ENCODE results near the gene MARK3.

Gene MARK3

GRCh38 chr14:103545219-103545914, 160.2 kb downstream of the MARK3 start:
- H3K36me3 Mint-ChIP-seq (ENCODE audit: low read depth): no peaks in the 10 kb centered on the region
- no peak overlapping the region for H3K27ac Mint-ChIP-seq
- no peaks in the 10 kb centered on the region for H3K4me1 Mint-ChIP-seq (ENCODE audit: low read depth)
- no peaks in the 10 kb centered on the region for H3K27me3 Mint-ChIP-seq (ENCODE audit: low read depth)
- H3K9me3 Mint-ChIP-seq: no peaks in the 10 kb centered on the region
- no peak overlapping the region for H3K4me3 Mint-ChIP-seq

- no peaks in the 10 kb centered on the region for H3K4me1 Mint-ChIP-seq (ENCODE audit: low read depth)
- no peaks in the 10 kb centered on the region for H3K9me3 Mint-ChIP-seq
- no peak overlapping the region for H3K27ac Mint-ChIP-seq
- no peaks in the 10 kb centered on the region for H3K27me3 Mint-ChIP-seq (ENCODE audit: low read depth)
- no peak overlapping the region for H3K4me3 Mint-ChIP-seq
- H3K36me3 Mint-ChIP-seq (ENCODE audit: low read depth): no peaks in the 10 kb centered on the region
Measured at GRCh38 chr14:103545915-103546651, 160.9 kb downstream of the MARK3 start.

- H3K27me3 Mint-ChIP-seq (ENCODE audit: low read depth): no peaks in the 10 kb centered on the region
- no peak overlapping the region for H3K27ac Mint-ChIP-seq
- no peaks in the 10 kb centered on the region for H3K4me1 Mint-ChIP-seq (ENCODE audit: low read depth)
- H3K4me3 Mint-ChIP-seq: no peak overlapping the region
- no peaks in the 10 kb centered on the region for H3K9me3 Mint-ChIP-seq
- H3K36me3 Mint-ChIP-seq (ENCODE audit: low read depth): no peaks in the 10 kb centered on the region
Measured at GRCh38 chr14:103546652-103547454, 161.6 kb downstream of the MARK3 start.

- Mint-ChIP-seq H3K36me3 (ENCODE audit: low read depth) (no peaks in the 10 kb centered on the region), H3K4me3 (no peak overlapping the region), H3K27me3 (ENCODE audit: low read depth) (no peaks in the 10 kb centered on the region), H3K4me1 (ENCODE audit: low read depth) (no peaks in the 10 kb centered on the region), H3K27ac (no peak overlapping the region), H3K9me3 (no peaks in the 10 kb centered on the region)
Measured at GRCh38 chr14:103547455-103547940, 162.3 kb downstream of the MARK3 start.

GRCh38 chr14:103547941-103548462, 162.8 kb downstream of the MARK3 start:
- H3K36me3 Mint-ChIP-seq (ENCODE audit: low read depth): peaks cover 1% of the 10 kb centered on the region
- H3K27ac Mint-ChIP-seq: no peak overlapping the region
- no peaks in the 10 kb centered on the region for H3K9me3 Mint-ChIP-seq
- no peaks in the 10 kb centered on the region for H3K27me3 Mint-ChIP-seq (ENCODE audit: low read depth)
- no peaks in the 10 kb centered on the region for H3K4me1 Mint-ChIP-seq (ENCODE audit: low read depth)
- no peak overlapping the region for H3K4me3 Mint-ChIP-seq

GRCh38 chr14:103548463-103549351, 163.5 kb downstream of the MARK3 start:
- peaks cover 1% of the 10 kb centered on the region for H3K36me3 Mint-ChIP-seq (ENCODE audit: low read depth)
- H3K4me3 Mint-ChIP-seq: no peak overlapping the region
- H3K4me1 Mint-ChIP-seq (ENCODE audit: low read depth): no peaks in the 10 kb centered on the region
- H3K9me3 Mint-ChIP-seq: no peaks in the 10 kb centered on the region
- H3K27me3 Mint-ChIP-seq (ENCODE audit: low read depth): no peaks in the 10 kb centered on the region
- no peak overlapping the region for H3K27ac Mint-ChIP-seq

GRCh38 chr14:103549361-103550311, 164.4 kb downstream of the MARK3 start:
- Mint-ChIP-seq H3K4me3 (no peak overlapping the region), H3K9me3 (no peaks in the 10 kb centered on the region), H3K27ac (no peak overlapping the region), H3K36me3 (ENCODE audit: low read depth) (peaks cover 1% of the 10 kb centered on the region), H3K4me1 (ENCODE audit: low read depth) (no peaks in the 10 kb centered on the region), H3K27me3 (ENCODE audit: low read depth) (no peaks in the 10 kb centered on the region)

- Mint-ChIP-seq H3K27ac (no peak overlapping the region), H3K27me3 (ENCODE audit: low read depth) (no peaks in the 10 kb centered on the region), H3K9me3 (no peaks in the 10 kb centered on the region), H3K4me3 (no peak overlapping the region), H3K4me1 (ENCODE audit: low read depth) (no peaks in the 10 kb centered on the region), H3K36me3 (ENCODE audit: low read depth) (peaks cover 5% of the 10 kb centered on the region)
Measured at GRCh38 chr14:103550451-103551337, 165.5 kb downstream of the MARK3 start.

- H3K27ac Mint-ChIP-seq: no peak overlapping the region
- no peaks in the 10 kb centered on the region for H3K9me3 Mint-ChIP-seq
- no peak overlapping the region for H3K4me3 Mint-ChIP-seq
- no peaks in the 10 kb centered on the region for H3K4me1 Mint-ChIP-seq (ENCODE audit: low read depth)
- peaks cover 5% of the 10 kb centered on the region for H3K36me3 Mint-ChIP-seq (ENCODE audit: low read depth)
- no peaks in the 10 kb centered on the region for H3K27me3 Mint-ChIP-seq (ENCODE audit: low read depth)
Measured at GRCh38 chr14:103551338-103551762, 166.1 kb downstream of the MARK3 start.

GRCh38 chr14:103552011-103552845, 167.0 kb downstream of the MARK3 start:
- H3K4me1 Mint-ChIP-seq (ENCODE audit: low read depth): peaks cover 2% of the 10 kb centered on the region

GRCh38 chr14:103552846-103553210, 167.6 kb downstream of the MARK3 start:
- Mint-ChIP-seq H3K4me1 (ENCODE audit: low read depth) (peaks cover 3% of the 10 kb centered on the region), H3K27ac (no peak overlapping the region), H3K9me3 (no peaks in the 10 kb centered on the region), H3K27me3 (ENCODE audit: low read depth) (no peaks in the 10 kb centered on the region), H3K36me3 (ENCODE audit: low read depth) (peaks cover 5% of the 10 kb centered on the region), H3K4me3 (no peak overlapping the region)

More at GRCh38 chr14:103552011-103552845, 167.0 kb downstream of the MARK3 start:
- Mint-ChIP-seq H3K36me3 (ENCODE audit: low read depth) (peaks cover 5% of the 10 kb centered on the region), H3K27me3 (ENCODE audit: low read depth) (no peaks in the 10 kb centered on the region), H3K27ac (no peak overlapping the region), H3K9me3 (no peaks in the 10 kb centered on the region), H3K4me3 (no peak overlapping the region)
